B cell (primary cell): Measurements from ENCODE around the gene SRRM3. TPM values are rescaled to one million over a fixed set of nuclear protein-coding genes. Genes with fewer than 3 reads are reported as not detected.

ENCODE experiments used
- ATAC-seq: fragments of 200-7000 bp; cut with Tn5 transposase; one replicate; pipeline ENCODE4 v1.10.0; 2021; ENCODE audit warnings: low read depth, mild to moderate bottlenecking, moderate number of reproducible peaks, moderate library complexity
- CTCF ChIA-PET: fragments of 350-600 bp; sonication (Branson Sonifier 250); formaldehyde crosslinking; loops from one replicate; lab custom pipeline; 2021; ENCODE audit warnings: antibody characterized with exemption, inconsistent platforms; lab: Charles Lee
- POLR2A ChIA-PET: fragments of 350-600 bp; sonication (Branson Sonifier 250); formaldehyde crosslinking; loops from one replicate; lab custom pipeline; 2021; ENCODE audit warnings: antibody characterized with exemption; lab: Charles Lee
- DNase-seq: peaks from one replicate; pipeline ENCODE4 v3.0.0; 2013
- H2AFZ ChIP-seq: 2 replicates; pipeline ENCODE4 v1.6.1; 2012; ENCODE audit warnings: mild to moderate bottlenecking, low read depth, low read length; ENCODE audit not compliant: insufficient read depth, poor library complexity, severe bottlenecking
- H3K27ac ChIP-seq, 2 donors: 1 replicate in 1 of 2; 2 replicates in 1 of 2; pipeline ENCODE4 v1.5.1; 2012 to 2013; ENCODE audit warnings: low read length in 2 of 2, mild to moderate bottlenecking in 2 of 2, moderate library complexity in 1 of 2
- H3K27me3 ChIP-seq, 4 experiments: fragments of 200-600 bp in 1 of 4; sonication (generic) in 1 of 4; replicated peaks in 1 of 4; 1 replicate in 2 of 4; 2 replicates in 2 of 4; pipeline versions ENCODE4 v1.6.1 to v1.7.0; 2013 to 2016; ENCODE audit warnings: low read length in 3 of 4, mild to moderate bottlenecking in 2 of 4, mixed read lengths in 1 of 4, moderate library complexity in 1 of 4; ENCODE audit not compliant: insufficient read depth in 4 of 4, control insufficient read depth in 3 of 4; ENCODE audit errors: control extremely low read depth in 1 of 4
- H3K36me3 ChIP-seq, 2 experiments: replicated peaks in 1 of 2; 1 replicate in 1 of 2; 2 replicates in 1 of 2; pipeline versions ENCODE4 v1.6.1 to v1.7.1; 2013; ENCODE audit warnings: low read length in 1 of 2; ENCODE audit not compliant: insufficient read depth in 2 of 2, control insufficient read depth in 1 of 2; ENCODE audit errors: control extremely low read depth in 1 of 2, extremely low read depth in 1 of 2
- H3K4me1 ChIP-seq, 2 donors: fragments of 200-600 bp in 1 of 2; sonication (generic) in 1 of 2; 1 replicate in 1 of 2; 2 replicates in 1 of 2; pipeline versions ENCODE4 v1.5.1 to v1.6.1; 2013 to 2017; ENCODE audit warnings: low read length in 2 of 2; ENCODE audit not compliant: control insufficient read depth in 2 of 2, insufficient read depth in 2 of 2
- H3K4me2 ChIP-seq: replicated peaks from 2 replicates; pipeline ENCODE3; 2012; ENCODE audit warnings: mild to moderate bottlenecking, low read depth, low read length; ENCODE audit not compliant: poor library complexity, severe bottlenecking
- H3K4me3 ChIP-seq, 5 experiments: fragments of 200-600 bp in 1 of 5; sonication (generic) in 1 of 5; 1 replicate in 3 of 5; 2 replicates in 2 of 5; pipeline versions ENCODE4 v1.5.1 to v1.7.0; 2011 to 2016; ENCODE audit warnings: low read length in 4 of 5, mild to moderate bottlenecking in 4 of 5, low read depth in 2 of 5, control low read depth in 1 of 5, moderate library complexity in 1 of 5; ENCODE audit not compliant: insufficient read depth in 1 of 5; ENCODE audit errors: control extremely low read depth in 1 of 5, extremely low read depth in 1 of 5
- H3K79me2 ChIP-seq: fragments of 200-600 bp; sonication (generic); one replicate; pipeline ENCODE4 v1.6.0; 2016; ENCODE audit warnings: low read length; ENCODE audit not compliant: control insufficient read depth, insufficient read depth
- H3K9ac ChIP-seq: fragments of 200-600 bp; sonication (generic); 2 replicates; pipeline ENCODE4 v1.6.1; 2017; ENCODE audit warnings: mild to moderate bottlenecking, low read length, moderate library complexity
- H3K9me3 ChIP-seq, 3 donors: one replicate each; pipeline versions ENCODE4 v1.6.1 to v1.7.1; 2013; ENCODE audit warnings: low read length in 2 of 3; ENCODE audit not compliant: control insufficient read depth in 2 of 3, insufficient read depth in 1 of 3; ENCODE audit errors: control extremely low read depth in 1 of 3
- H4K20me1 ChIP-seq: 2 replicates; pipeline ENCODE4 v1.6.0; 2012; ENCODE audit warnings: mild to moderate bottlenecking, low read length; ENCODE audit not compliant: insufficient read depth, control insufficient read depth, poor library complexity, severe bottlenecking
- H3K27ac Mint-ChIP-seq: one replicate; pipeline ENCODE4 v1.8.0; 2021; ENCODE audit warnings: mixed read lengths
- H3K27me3 Mint-ChIP-seq: one replicate; pipeline ENCODE4 v1.8.0; 2021; ENCODE audit warnings: mixed read lengths
- H3K4me1 Mint-ChIP-seq: one replicate; pipeline ENCODE4 v1.8.0; 2021; ENCODE audit warnings: mixed read lengths
- H3K4me3 Mint-ChIP-seq: one replicate; pipeline ENCODE4 v1.8.0; 2021; ENCODE audit warnings: mixed read lengths
- H3K9me3 Mint-ChIP-seq: one replicate; pipeline ENCODE4 v1.8.0; 2022; ENCODE audit warnings: mixed read lengths; ENCODE audit not compliant: insufficient read depth
- EZH2 ChIP-seq: IDR thresholded peaks from 2 replicates; pipeline ENCODE4 v1.6.1; 2012; ENCODE audit warnings: borderline replicate concordance, low read depth, mild to moderate bottlenecking, moderate library complexity, low read length; ENCODE audit not compliant: insufficient read depth, poor library complexity, severe bottlenecking
- WGBS: methylation state at CpG from one replicate; pipeline ENCODE4 v1.1.5; 2013; ENCODE audit warnings: missing lambda C conversion rate; ENCODE audit not compliant: insufficient coverage; 5-methylcytosine and 5-hydroxymethylcytosine counted together
- intact Hi-C: fragments of 100-400 bp; cut with micrococcal nuclease; formaldehyde crosslinking; loops from one replicate; pipeline ENCODE4 v1.10.0; 2022
- polyA plus RNA-seq: library from polyadenylated mRNA; depleted of rRNA; stranded (reverse); fragments of >200 nt; gene quantifications from 2 replicates; pipeline ENCODE4 v1.2.3, GENCODE V29; 2012
- total RNA-seq, 2 donors: library from RNA; stranded (reverse); fragments of 120-200 nt in 1 of 2; gene quantifications; 1 replicate in 1 of 2; 2 replicates in 1 of 2; pipeline versions ENCODE4 v1.2.3 to v1.2.4, GENCODE V29; 2013 to 2022
- TF ChIP-seq, protein P1 (sequence below): fragments of 200-600 bp; IDR thresholded peaks from one replicate; pipeline ENCODE4 v1.8.0; 2022; ENCODE audit warnings: antibody characterized with exemption, mild to moderate bottlenecking

SRRM3 gene
- total and polyA plus RNA-seq, 2 donors (not counting 1 experiment from before 2014, with no cell fraction given) = not detected

DNA sequence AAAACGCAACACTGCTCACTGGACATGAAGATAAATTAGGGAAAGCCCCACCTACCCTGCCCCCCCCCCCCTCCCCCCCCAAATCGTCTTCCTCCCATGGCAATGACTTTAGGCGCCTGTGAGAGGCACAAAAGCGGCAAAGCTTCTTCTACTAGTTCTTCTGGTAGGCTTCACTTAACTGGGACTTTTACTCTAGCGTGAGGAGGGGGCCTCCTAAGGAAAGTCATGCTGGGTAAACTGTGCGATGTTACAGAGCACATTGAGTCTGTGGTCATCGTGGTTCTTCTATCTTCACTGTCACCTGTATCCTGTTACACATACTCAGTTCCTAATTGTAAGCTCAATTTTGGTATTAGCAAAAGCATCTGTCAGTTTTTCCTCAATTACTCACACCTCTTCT is 125.9 kb downstream of the SRRM3 start:
- intact Hi-C loops = no loop called here
- H3K27ac Mint-ChIP-seq = peak overlapping the region; percentile 37
- no peaks in the 10 kb centered on the region for H3K27me3 ChIP-seq
- no peak overlapping the region for H2AFZ ChIP-seq
- peaks cover 11 to 13% of the 10 kb centered on the region in 2 donors for H3K4me1 ChIP-seq
- peak; percentile 34 for DNase-seq
- ChIA-PET CTCF (interaction anchor here (0.7 to 3.2 kb wide), 3 partner anchors 13 to 1660 kb away, joined by 3 to 11 read pairs (median 3); no protein-coding TSS in a partner anchor), POLR2A (no interaction called here)
- no peaks in the 10 kb centered on the region for H3K27me3 Mint-ChIP-seq
- peak overlapping the region in 1 of 2 donors; percentile 12 for H3K27ac ChIP-seq
- H3K4me1 Mint-ChIP-seq = peaks cover 33% of the 10 kb centered on the region
- no peak overlapping the region for H3K9ac ChIP-seq
- H3K4me3 Mint-ChIP-seq = no peak overlapping the region
- H3K79me2 ChIP-seq = peaks cover 49% of the 10 kb centered on the region
- WGBS = 0% methylated on average over 1 of the region's 7 CpGs
- no peak for ATAC-seq
- H3K36me3 ChIP-seq = peaks cover 0 to 43% of the 10 kb centered on the region in 2 experiments
- no peak overlapping the region for H3K4me2 ChIP-seq
- H3K9me3 ChIP-seq = no peaks in the 10 kb centered on the region
- peaks cover 47% of the 10 kb centered on the region for H4K20me1 ChIP-seq
- TF ChIP-seq EZH2 = no peak
- TF ChIP-seq, protein P1, sequence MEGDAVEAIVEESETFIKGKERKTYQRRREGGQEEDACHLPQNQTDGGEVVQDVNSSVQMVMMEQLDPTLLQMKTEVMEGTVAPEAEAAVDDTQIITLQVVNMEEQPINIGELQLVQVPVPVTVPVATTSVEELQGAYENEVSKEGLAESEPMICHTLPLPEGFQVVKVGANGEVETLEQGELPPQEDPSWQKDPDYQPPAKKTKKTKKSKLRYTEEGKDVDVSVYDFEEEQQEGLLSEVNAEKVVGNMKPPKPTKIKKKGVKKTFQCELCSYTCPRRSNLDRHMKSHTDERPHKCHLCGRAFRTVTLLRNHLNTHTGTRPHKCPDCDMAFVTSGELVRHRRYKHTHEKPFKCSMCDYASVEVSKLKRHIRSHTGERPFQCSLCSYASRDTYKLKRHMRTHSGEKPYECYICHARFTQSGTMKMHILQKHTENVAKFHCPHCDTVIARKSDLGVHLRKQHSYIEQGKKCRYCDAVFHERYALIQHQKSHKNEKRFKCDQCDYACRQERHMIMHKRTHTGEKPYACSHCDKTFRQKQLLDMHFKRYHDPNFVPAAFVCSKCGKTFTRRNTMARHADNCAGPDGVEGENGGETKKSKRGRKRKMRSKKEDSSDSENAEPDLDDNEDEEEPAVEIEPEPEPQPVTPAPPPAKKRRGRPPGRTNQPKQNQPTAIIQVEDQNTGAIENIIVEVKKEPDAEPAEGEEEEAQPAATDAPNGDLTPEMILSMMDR = no peak
- no peak overlapping the region for H3K4me3 ChIP-seq
- no peaks in the 10 kb centered on the region for H3K9me3 Mint-ChIP-seq

DNA sequence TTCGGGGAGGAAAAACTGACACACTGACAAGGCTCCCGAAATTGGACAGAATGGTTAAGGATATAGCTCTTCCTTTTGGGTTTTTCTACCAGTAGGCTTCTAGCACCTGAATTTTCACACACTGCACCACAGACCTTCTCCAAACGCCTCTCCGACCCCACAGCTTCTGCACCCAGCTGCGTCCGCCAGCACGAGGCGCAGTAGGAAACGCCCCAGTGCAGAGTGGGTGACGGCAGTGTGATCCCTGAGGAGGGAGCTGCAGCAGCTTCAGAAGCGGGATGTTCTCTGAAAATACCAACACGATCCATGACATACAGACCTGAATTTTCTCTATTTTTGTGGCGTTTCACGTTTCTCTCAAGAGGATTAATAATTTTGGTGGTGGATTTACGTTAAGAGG is 126.7 kb downstream of the SRRM3 start:
- H3K9ac ChIP-seq = no peak overlapping the region
- no peak overlapping the region for H2AFZ ChIP-seq
- POLR2A ChIA-PET = no interaction called here
- Mint-ChIP-seq H3K4me3 (no peak overlapping the region), H3K27ac (no peak overlapping the region), H3K27me3 (no peaks in the 10 kb centered on the region), H3K9me3 (no peaks in the 10 kb centered on the region), H3K4me1 (peaks cover 37% of the 10 kb centered on the region)
- ATAC-seq = no peak
- H4K20me1 ChIP-seq = peaks cover 54% of the 10 kb centered on the region
- intact Hi-C loops = no loop called here
- no peaks in the 10 kb centered on the region for H3K27me3 ChIP-seq
- no peak for TF ChIP-seq EZH2
- TF ChIP-seq, protein P1 = no peak
- H3K4me1 ChIP-seq = peaks cover 11 to 21% of the 10 kb centered on the region in 2 donors
- DNase-seq = no peak
- 93% methylated on average over 8 of the region's 15 CpGs for WGBS
- H3K9me3 ChIP-seq = no peaks in the 10 kb centered on the region
- peaks cover 0 to 45% of the 10 kb centered on the region in 2 experiments for H3K36me3 ChIP-seq
- CTCF ChIA-PET = interaction anchor here (3.2 kb wide), 1 partner anchor 14 kb away, joined by 11 read pairs; no protein-coding TSS in a partner anchor
- no peak overlapping the region for H3K4me3 ChIP-seq
- no peak overlapping the region for H3K4me2 ChIP-seq
- peak overlapping the region in 1 of 2 donors; percentile 12 for H3K27ac ChIP-seq
- peaks cover 56% of the 10 kb centered on the region for H3K79me2 ChIP-seq
